H9 (cell line): Measurements from ENCODE around the gene SLC51B. TPM values are rescaled to one million over a fixed set of nuclear protein-coding genes. Genes with fewer than 3 reads are reported as not detected.

Experiments used
- DNase-seq: peaks from one replicate; pipeline ENCODE4 v3.0.0-alpha.2; 2017
- H2AFZ ChIP-seq: one replicate; pipeline ENCODE4 v1.6.1; 2013; ENCODE audit warnings: mild to moderate bottlenecking, low read length, control low read depth, moderate library complexity
- H2AK5ac ChIP-seq: 2 replicates; pipeline ENCODE4 v1.6.1; 2013; ENCODE audit warnings: low read length, control low read depth, mixed read lengths; ENCODE audit not compliant: insufficient read length
- H2BK120ac ChIP-seq: one replicate; pipeline ENCODE4 v1.6.1; 2013; ENCODE audit warnings: low read depth, mild to moderate bottlenecking, low read length, control low read depth, inconsistent platforms; ENCODE audit not compliant: poor library complexity, severe bottlenecking
- H2BK12ac ChIP-seq: 2 replicates; pipeline ENCODE4 v1.6.1; 2013; ENCODE audit warnings: low read length, control low read depth, mixed read lengths, low read depth; ENCODE audit not compliant: insufficient read length
- H2BK15ac ChIP-seq: 2 replicates; pipeline ENCODE4 v1.6.1; 2013; ENCODE audit warnings: low read depth, low read length, control low read depth
- H2BK20ac ChIP-seq: one replicate; pipeline ENCODE4 v1.6.1; 2013; ENCODE audit warnings: low read depth, mild to moderate bottlenecking, low read length, control low read depth, inconsistent platforms; ENCODE audit not compliant: poor library complexity, severe bottlenecking
- H2BK5ac ChIP-seq: 2 replicates; pipeline ENCODE4 v1.6.1; 2013; ENCODE audit warnings: low read length, control low read depth, mixed read lengths; ENCODE audit not compliant: insufficient read length
- H3K14ac ChIP-seq: 2 replicates; pipeline ENCODE4 v1.6.1; 2013; ENCODE audit warnings: low read length, control low read depth; ENCODE audit not compliant: insufficient read depth
- H3K18ac ChIP-seq: 2 replicates; pipeline ENCODE4 v1.6.1; 2013; ENCODE audit warnings: low read depth, mild to moderate bottlenecking, mixed read lengths, low read length, control low read depth; ENCODE audit not compliant: insufficient read length
- H3K23ac ChIP-seq: 2 replicates; pipeline ENCODE4 v1.6.1; 2013; ENCODE audit warnings: low read length, control low read depth, mixed read lengths, low read depth; ENCODE audit not compliant: insufficient read length
- H3K23me2 ChIP-seq: 2 replicates; pipeline ENCODE4 v1.6.1; 2013; ENCODE audit warnings: low read depth, mild to moderate bottlenecking, mixed read lengths, low read length, control low read depth; ENCODE audit not compliant: insufficient read length, poor library complexity, severe bottlenecking
- H3K27ac ChIP-seq: 2 replicates; pipeline ENCODE4 v1.5.1; 2013; ENCODE audit warnings: low read length, control low read depth, mixed read lengths, low read depth; ENCODE audit not compliant: insufficient read length
- H3K27me3 ChIP-seq: 2 replicates; pipeline ENCODE4 v1.6.1; 2013; ENCODE audit warnings: low read length, control low read depth, inconsistent platforms; ENCODE audit not compliant: insufficient read depth
- H3K4ac ChIP-seq: 2 replicates; pipeline ENCODE4 v1.6.1; 2013; ENCODE audit warnings: low read depth, mild to moderate bottlenecking, control low read depth, inconsistent platforms, low read length, moderate library complexity
- H3K4me1 ChIP-seq: 2 replicates; pipeline ENCODE4 v1.6.1; 2013; ENCODE audit warnings: low read length, control low read depth, inconsistent platforms; ENCODE audit not compliant: insufficient read depth
- H3K4me2 ChIP-seq: 2 replicates; pipeline ENCODE4 v1.6.1; 2013; ENCODE audit warnings: low read length, control low read depth, mixed read lengths; ENCODE audit not compliant: insufficient read length, insufficient read depth
- H3K56ac ChIP-seq: 2 replicates; pipeline ENCODE4 v1.6.1; 2013; ENCODE audit warnings: low read depth, mild to moderate bottlenecking, mixed read lengths, low read length, control low read depth; ENCODE audit not compliant: insufficient read length
- H3K79me1 ChIP-seq: 2 replicates; pipeline ENCODE4 v1.6.1; 2013; ENCODE audit warnings: low read depth, mild to moderate bottlenecking, moderate library complexity, low read length, control low read depth, inconsistent platforms; ENCODE audit not compliant: insufficient read depth, poor library complexity, severe bottlenecking
- H3K79me2 ChIP-seq: 2 replicates; pipeline ENCODE4 v1.6.1; 2013; ENCODE audit warnings: low read length, control low read depth, inconsistent platforms; ENCODE audit not compliant: insufficient read depth
- H3K9ac ChIP-seq: 2 replicates; pipeline ENCODE4 v1.6.1; 2013; ENCODE audit warnings: low read length, control low read depth, mixed read lengths; ENCODE audit not compliant: insufficient read length; ENCODE audit errors: extremely low read depth
- H3K9me3 ChIP-seq: one replicate; pipeline ENCODE4 v1.6.1; 2013; ENCODE audit warnings: low read depth, low read length, inconsistent platforms; ENCODE audit not compliant: control insufficient read depth
- H3T11ph ChIP-seq: one replicate; pipeline ENCODE4 v1.6.1; 2013; ENCODE audit warnings: mild to moderate bottlenecking, low read length, control low read depth, inconsistent platforms
- H4K20me1 ChIP-seq: one replicate; pipeline ENCODE4 v1.6.1; 2013; ENCODE audit not compliant: control insufficient read depth, insufficient read length, insufficient read depth
- H4K5ac ChIP-seq: 2 replicates; pipeline ENCODE4 v1.6.1; 2013; ENCODE audit warnings: low read depth, mild to moderate bottlenecking, mixed read lengths, low read length, control low read depth; ENCODE audit not compliant: insufficient read length
- H4K8ac ChIP-seq: replicated peaks from 2 replicates; pipeline ENCODE4 v1.6.1; 2013; ENCODE audit warnings: low read length, control low read depth, mixed read lengths, low read depth; ENCODE audit not compliant: insufficient read length
- H4K91ac ChIP-seq: 2 replicates; pipeline ENCODE4 v1.6.1; 2013; ENCODE audit warnings: low read depth, mild to moderate bottlenecking, moderate library complexity, mixed read lengths, low read length, control low read depth; ENCODE audit not compliant: insufficient read length
- H3K27ac Mint-ChIP-seq, 3 experiments: 2 replicates in 2 of 3; 3 replicates in 1 of 3; pipeline ENCODE4 v1.8.0; 2020 to 2021; ENCODE audit warnings: mixed read lengths in 3 of 3, mild to moderate bottlenecking in 1 of 3, moderate library complexity in 1 of 3
- H3K27me3 Mint-ChIP-seq: 2 replicates; pipeline ENCODE4 v1.8.0; 2021; ENCODE audit warnings: low read depth, mild to moderate bottlenecking, moderate library complexity, mixed read lengths
- H3K36me3 Mint-ChIP-seq, 3 experiments: 2 replicates in 2 of 3; 3 replicates in 1 of 3; pipeline ENCODE4 v1.8.0; 2020 to 2021; ENCODE audit warnings: low read depth in 3 of 3, mixed read lengths in 3 of 3; ENCODE audit not compliant: insufficient read depth in 1 of 3
- H3K4me1 Mint-ChIP-seq, 2 experiments: 2 replicates each; pipeline ENCODE4 v1.8.0; 2020; ENCODE audit warnings: mixed read lengths in 2 of 2
- H3K4me3 Mint-ChIP-seq, 2 experiments: 2 replicates in 1 of 2; 3 replicates in 1 of 2; pipeline ENCODE4 v1.8.0; 2020 to 2021; ENCODE audit warnings: mild to moderate bottlenecking in 2 of 2, mixed read lengths in 2 of 2, moderate library complexity in 1 of 2
- H3K9me3 Mint-ChIP-seq, 2 experiments: 2 replicates in 1 of 2; 3 replicates in 1 of 2; pipeline ENCODE4 v1.8.0; 2020; ENCODE audit warnings: mild to moderate bottlenecking in 2 of 2, mixed read lengths in 2 of 2, moderate library complexity in 1 of 2
- WGBS: extraction: QIAGEN DNeasy Blood & Tissue Kit; methylation state at CpG from one replicate; pipeline ENCODE4 v1.1.7; 2013; ENCODE audit warnings: missing lambda C conversion rate, low lambda C conversion rate, mixed read lengths; ENCODE audit not compliant: insufficient read length; ENCODE audit errors: extremely low coverage; 5-methylcytosine and 5-hydroxymethylcytosine counted together
- total RNA-seq: library from RNA; stranded (reverse); gene quantifications from 2 replicates; pipeline ENCODE4 v1.2.1, GENCODE V29; 2021
- TF ChIP-seq, protein P1 (sequence below): fragments of 200-600 bp; sonication (generic); conservative IDR thresholded peaks from 3 replicates; pipeline ENCODE4 v1.8.0; 2021; ENCODE audit warnings: antibody characterized with exemption, mild to moderate bottlenecking

The SLC51B gene
- total RNA-seq, 1 experiment from 2014 or later, result not detected

GRCh38 chr15:65077981-65078352, 32.8 kb downstream of the SLC51B start:
- Mint-ChIP-seq H3K36me3 (peaks cover 0 to 1% (median 0%) of the 10 kb centered on the region in 3 experiments; a peak in 2 of 7 replicates), H3K9me3 (peaks cover under 1 to 6% of the 10 kb centered on the region in 2 experiments; a peak in 3 of 5 replicates), H3K4me1 (peaks cover 19 to 21% of the 10 kb centered on the region in 2 experiments), H3K4me3 (no peak overlapping the region), H3K27me3 (peaks cover 35% of the 10 kb centered on the region), H3K27ac (no peak overlapping the region)
- H3K4me2 ChIP-seq, result no peak overlapping the region
- H3K18ac ChIP-seq, result no peak overlapping the region
- H3K4me1 ChIP-seq, result peaks cover 8% of the 10 kb centered on the region; the same call in 1 of the 2 replicates
- H3T11ph ChIP-seq, result no peak overlapping the region
- no peak overlapping the region for H2AK5ac ChIP-seq
- no peak overlapping the region for H4K5ac ChIP-seq
- DNase-seq, result peak; percentile 94
- no peaks in the 10 kb centered on the region for H3K27me3 ChIP-seq
- H3K27ac ChIP-seq, result no peak overlapping the region
- H3K4ac ChIP-seq, result no peak overlapping the region
- H3K79me1 ChIP-seq, result no peaks in the 10 kb centered on the region
- TF ChIP-seq, protein P1, sequence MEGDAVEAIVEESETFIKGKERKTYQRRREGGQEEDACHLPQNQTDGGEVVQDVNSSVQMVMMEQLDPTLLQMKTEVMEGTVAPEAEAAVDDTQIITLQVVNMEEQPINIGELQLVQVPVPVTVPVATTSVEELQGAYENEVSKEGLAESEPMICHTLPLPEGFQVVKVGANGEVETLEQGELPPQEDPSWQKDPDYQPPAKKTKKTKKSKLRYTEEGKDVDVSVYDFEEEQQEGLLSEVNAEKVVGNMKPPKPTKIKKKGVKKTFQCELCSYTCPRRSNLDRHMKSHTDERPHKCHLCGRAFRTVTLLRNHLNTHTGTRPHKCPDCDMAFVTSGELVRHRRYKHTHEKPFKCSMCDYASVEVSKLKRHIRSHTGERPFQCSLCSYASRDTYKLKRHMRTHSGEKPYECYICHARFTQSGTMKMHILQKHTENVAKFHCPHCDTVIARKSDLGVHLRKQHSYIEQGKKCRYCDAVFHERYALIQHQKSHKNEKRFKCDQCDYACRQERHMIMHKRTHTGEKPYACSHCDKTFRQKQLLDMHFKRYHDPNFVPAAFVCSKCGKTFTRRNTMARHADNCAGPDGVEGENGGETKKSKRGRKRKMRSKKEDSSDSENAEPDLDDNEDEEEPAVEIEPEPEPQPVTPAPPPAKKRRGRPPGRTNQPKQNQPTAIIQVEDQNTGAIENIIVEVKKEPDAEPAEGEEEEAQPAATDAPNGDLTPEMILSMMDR, result peak; percentile 77
- H3K23me2 ChIP-seq, result no peaks in the 10 kb centered on the region
- H2BK12ac ChIP-seq, result no peak overlapping the region
- no peak overlapping the region for H4K8ac ChIP-seq
- H2BK5ac ChIP-seq, result no peak overlapping the region
- no peaks in the 10 kb centered on the region for H3K79me2 ChIP-seq
- H3K9me3 ChIP-seq, result no peaks in the 10 kb centered on the region
- H4K91ac ChIP-seq, result no peak overlapping the region
- no peak overlapping the region for H3K14ac ChIP-seq
- no peak overlapping the region for H2AFZ ChIP-seq
- H2BK15ac ChIP-seq, result no peak overlapping the region
- no peak overlapping the region for H3K56ac ChIP-seq
- no peak overlapping the region for H3K23ac ChIP-seq
- H2BK20ac ChIP-seq, result no peak overlapping the region
- no peak overlapping the region for H2BK120ac ChIP-seq
- H3K9ac ChIP-seq, result no peak overlapping the region
- H4K20me1 ChIP-seq, result no peaks in the 10 kb centered on the region
- no CpG with 5 or more reads among the region's 24 CpGs for WGBS
